Activated B cell treated with CpG ODN at 0.5 μM for 24 hours (primary cell): ENCODE results near the gene CRACR2B. TPM values are rescaled to one million over a fixed set of nuclear protein-coding genes. Genes with fewer than 3 reads are reported as not detected.
A peak's percentile ranks its signal among the peaks of the same experiment; 100 is the strongest.

ENCODE experiments used
- ATAC-seq: fragments of 200-7000 bp; cut with Tn5 transposase; one replicate; pipeline ENCODE4 v1.10.0; 2021; ENCODE audit warnings: low read depth, mild to moderate bottlenecking, moderate library complexity
- CTCF ChIA-PET: fragments of 350-600 bp; sonication (Branson Sonifier 250); formaldehyde crosslinking; loops from one replicate; lab custom pipeline; 2021; ENCODE audit warnings: antibody characterized with exemption; lab: Charles Lee
- POLR2A ChIA-PET: fragments of 350-600 bp; sonication (Branson Sonifier 250); formaldehyde crosslinking; loops from one replicate; lab custom pipeline; 2021; ENCODE audit warnings: antibody characterized with exemption; lab: Charles Lee
- DNase-seq: peaks from one replicate; pipeline ENCODE4 v3.0.0; 2022
- H3K27ac Mint-ChIP-seq: one replicate; pipeline ENCODE4 v1.8.0; 2020; ENCODE audit warnings: mixed read lengths
- H3K27me3 Mint-ChIP-seq: one replicate; pipeline ENCODE4 v1.8.0; 2021; ENCODE audit warnings: mixed read lengths
- H3K36me3 Mint-ChIP-seq: one replicate; pipeline ENCODE4 v1.8.0; 2021; ENCODE audit warnings: low read depth, mixed read lengths
- H3K4me1 Mint-ChIP-seq: one replicate; pipeline ENCODE4 v1.8.0; 2021; ENCODE audit warnings: mixed read lengths
- H3K4me3 Mint-ChIP-seq: one replicate; pipeline ENCODE4 v1.8.0; 2020; ENCODE audit warnings: mild to moderate bottlenecking, mixed read lengths
- H3K9me3 Mint-ChIP-seq: one replicate; pipeline ENCODE4 v1.8.0; 2020; ENCODE audit warnings: mixed read lengths
- CTCF ChIP-seq: fragments of 200-600 bp; IDR thresholded peaks from one replicate; pipeline ENCODE4 v1.8.0; 2022; ENCODE audit warnings: antibody characterized with exemption, mild to moderate bottlenecking
- intact Hi-C: fragments of 100-400 bp; cut with micrococcal nuclease; formaldehyde crosslinking; loops from one replicate; pipeline ENCODE4 v1.15.1; 2024
- total RNA-seq: library from RNA; stranded (reverse); gene quantifications from 2 replicates; pipeline ENCODE4 v1.2.3, GENCODE V29; 2022

CRACR2B gene
- total RNA-seq, 1 donor from 2014 or later = 4.5 TPM

- CTCF ChIA-PET = no interaction called here
Measured at GRCh38 chr11:818396-819128, 9.2 kb upstream of the CRACR2B start, which contains the start of gene PNPLA2. Gene PNPLA2 (plus strand): TSS chr11:818914. CDS start chr11:819719, 805 bp downstream.

GRCh38 chr11:819129-819931 lies 8.4 kb upstream of the CRACR2B start:
- intact Hi-C loops = loop anchor here (1.0 kb wide), 2 partner anchors 10 to 21 kb away; partner anchors contain the start of genes RPLP2 and SLC25A22
- H3K27ac Mint-ChIP-seq = no peak overlapping the region
- H3K9me3 Mint-ChIP-seq = no peaks in the 10 kb centered on the region
- ChIA-PET POLR2A (interaction anchor here (0.5 to 5.6 kb wide), 20 partner anchors 9 to 719 kb away, joined by 3 to 104 read pairs (median 6); partner anchors contain the start of genes AP2A2, CD151, CRACR2B and DEAF1), CTCF (interaction anchor here (1.0 kb wide), 1 partner anchor 24 kb away, joined by 4 read pairs; the partner anchor contains the start of gene TSPAN4)
- peaks cover 13% of the 10 kb centered on the region for H3K36me3 Mint-ChIP-seq
- TF ChIP-seq CTCF = no peak
- peaks cover 14% of the 10 kb centered on the region for H3K4me1 Mint-ChIP-seq
- no peaks in the 10 kb centered on the region for H3K27me3 Mint-ChIP-seq
- DNase-seq = peak; percentile 95
- peak overlapping the region; percentile 85 for H3K4me3 Mint-ChIP-seq
- ATAC-seq = peak; percentile 85

More at GRCh38 chr11:818396-819128, 9.2 kb upstream of the CRACR2B start, which contains the start of gene PNPLA2:
- Mint-ChIP-seq H3K27me3 (no peaks in the 10 kb centered on the region), H3K4me1 (peaks cover 14% of the 10 kb centered on the region), H3K27ac (peak within 1 kb of the TSS; percentile 41), H3K4me3 (peak within 1 kb of the TSS; percentile 85), H3K9me3 (no peaks in the 10 kb centered on the region), H3K36me3 (peaks cover 12% of the 10 kb centered on the region)
- POLR2A ChIA-PET = interaction anchor here (0.9 to 5.6 kb wide), 16 partner anchors 8 to 282 kb away, joined by 3 to 104 read pairs (median 7); partner anchors contain the start of genes CD151, CRACR2B, DEAF1 and LRRC56
- ATAC-seq = no peak
- no peak for TF ChIP-seq CTCF
- intact Hi-C loops = loop anchor here (1.0 kb wide), 2 partner anchors 9 to 20 kb away; partner anchors contain the start of genes RPLP2 and SLC25A22
- DNase-seq = no peak

- H3K4me3 Mint-ChIP-seq = peak overlapping the region; percentile 85
- peaks cover 18% of the 10 kb centered on the region for H3K36me3 Mint-ChIP-seq
- peaks cover 14% of the 10 kb centered on the region for H3K4me1 Mint-ChIP-seq
- peak overlapping the region; percentile 76 for H3K27ac Mint-ChIP-seq
- intact Hi-C loops = loop anchor here (1.0 kb wide), 4 partner anchors 10 to 22 kb away; partner anchors contain the start of genes POLR2L, RPLP2, SLC25A22 and TSPAN4
- POLR2A ChIA-PET = interaction anchor here (0.5 to 5.6 kb wide), 17 partner anchors 9 to 718 kb away, joined by 3 to 104 read pairs (median 8); partner anchors contain the start of genes AP2A2, CD151, CRACR2B and DEAF1
- H3K9me3 Mint-ChIP-seq = no peaks in the 10 kb centered on the region
- DNase-seq = peak; percentile 83
- peak; percentile 72 for ATAC-seq
- no peak for TF ChIP-seq CTCF
- no peaks in the 10 kb centered on the region for H3K27me3 Mint-ChIP-seq
- CTCF ChIA-PET = interaction anchor here (1.0 kb wide), 1 partner anchor 23 kb away, joined by 4 read pairs; the partner anchor contains the start of gene TSPAN4
Measured at GRCh38 chr11:819943-820649, 7.6 kb upstream of the CRACR2B start.

GRCh38 chr11:820655-821511 lies 6.8 kb upstream of the CRACR2B start:
- ATAC-seq = no peak
- Mint-ChIP-seq H3K36me3 (peaks cover 22% of the 10 kb centered on the region), H3K27ac (peak overlapping the region; percentile 63), H3K9me3 (no peaks in the 10 kb centered on the region), H3K4me1 (peaks cover 14% of the 10 kb centered on the region), H3K4me3 (peak overlapping the region; percentile 85), H3K27me3 (no peaks in the 10 kb centered on the region)
- no peak for TF ChIP-seq CTCF
- POLR2A ChIA-PET = interaction anchor here (0.7 to 5.6 kb wide), 11 partner anchors 10 to 284 kb away, joined by 4 to 104 read pairs (median 12); partner anchors contain the start of genes AP2A2, CD151, CRACR2B and LRRC56
- no peak for DNase-seq
- intact Hi-C loops = loop anchor here (1.0 kb wide), 2 partner anchors 9 to 21 kb away; partner anchors contain the start of genes POLR2L and TSPAN4
- CTCF ChIA-PET = no interaction called here
